MM.1S (cell line): ENCODE data around the gene CYSLTR2.

ENCODE experiments used
- DNase-seq: peaks from one replicate; pipeline ENCODE4 v3.0.0-alpha.2; 2015
- H2AFZ ChIP-seq: fragments of 300-600 bp; sonication (generic); 2 replicates; pipeline ENCODE4 v1.6.0; 2016; ENCODE audit warnings: antibody characterized with exemption, low read length
- H3F3A ChIP-seq: fragments of 300-600 bp; sonication (generic); 2 replicates; pipeline ENCODE4 v1.6.1; 2016; ENCODE audit warnings: mild to moderate bottlenecking, antibody characterized with exemption, low read length, moderate library complexity, mixed read lengths; ENCODE audit not compliant: insufficient read depth
- H3K27ac ChIP-seq: fragments of 300-600 bp; sonication (generic); 2 replicates; pipeline ENCODE4 v1.5.1; 2016; ENCODE audit warnings: mild to moderate bottlenecking, low read length
- H3K27me3 ChIP-seq: fragments of 300-600 bp; sonication (generic); replicated peaks from 2 replicates; pipeline ENCODE4 v1.6.0; 2016; ENCODE audit warnings: low read length; ENCODE audit not compliant: insufficient read depth
- H3K36me3 ChIP-seq: fragments of 300-600 bp; sonication (generic); replicated peaks from 2 replicates; pipeline ENCODE4 v1.6.1; 2016; ENCODE audit warnings: mild to moderate bottlenecking, low read length, mixed read lengths; ENCODE audit not compliant: insufficient read depth
- H3K4me1 ChIP-seq: fragments of 300-600 bp; sonication (generic); 2 replicates; pipeline ENCODE4 v1.6.1; 2016; ENCODE audit warnings: low read length, mixed read lengths
- H3K4me2 ChIP-seq: fragments of 300-600 bp; sonication (generic); 2 replicates; pipeline ENCODE4 v1.6.0; 2016; ENCODE audit warnings: low read depth, low read length
- H3K4me3 ChIP-seq: fragments of 300-600 bp; sonication (generic); 2 replicates; pipeline ENCODE4 v1.5.1; 2016; ENCODE audit warnings: low read length, mixed read lengths
- H3K79me2 ChIP-seq: fragments of 300-600 bp; sonication (generic); 2 replicates; pipeline ENCODE4 v1.6.1; 2016; ENCODE audit warnings: mixed run types, low read length, mixed read lengths
- H3K9ac ChIP-seq: fragments of 300-600 bp; sonication (generic); 2 replicates; pipeline ENCODE4 v1.6.1; 2016; ENCODE audit warnings: low read length, mixed read lengths
- H3K9me2 ChIP-seq: fragments of 300-600 bp; sonication (generic); replicated peaks from 2 replicates; pipeline ENCODE4 v1.6.1; 2016; ENCODE audit warnings: mild to moderate bottlenecking, low read length, mixed read lengths; ENCODE audit not compliant: insufficient read depth
- H3K9me3 ChIP-seq: fragments of 300-600 bp; sonication (generic); replicated peaks from 2 replicates; pipeline ENCODE4 v1.6.1; 2016; ENCODE audit warnings: mild to moderate bottlenecking, low read length, mixed read lengths; ENCODE audit not compliant: insufficient read depth
- H4K20me1 ChIP-seq: fragments of 300-600 bp; sonication (generic); 2 replicates; pipeline ENCODE4 v1.6.1; 2016; ENCODE audit warnings: mild to moderate bottlenecking, low read length, moderate library complexity, mixed read lengths; ENCODE audit not compliant: insufficient read depth
- CTCF ChIP-seq: fragments of 300-600 bp; sonication (generic); IDR thresholded peaks from 2 replicates; pipeline ENCODE4 v1.5.1; 2016; ENCODE audit warnings: antibody characterized with exemption, low read length, mixed read lengths
- EZH2 ChIP-seq: fragments of 300-600 bp; sonication (generic); optimal IDR thresholded peaks from 2 replicates; pipeline ENCODE3; 2017; ENCODE audit warnings: low read depth, mild to moderate bottlenecking, antibody characterized with exemption, low read length, mixed read lengths
- EZH2phosphoT487 ChIP-seq: fragments of 300-600 bp; sonication (generic); IDR thresholded peaks from 2 replicates; pipeline ENCODE4 v1.6.1; 2018; ENCODE audit warnings: antibody characterized with exemption, low read length

CYSLTR2 gene

GRCh38 chr13:48750588-48751383 lies 97.1 kb downstream of the CYSLTR2 start:
- no peak overlapping the region for H3K4me3 ChIP-seq
- no peaks in the 10 kb centered on the region for H3K36me3 ChIP-seq
- H3K9me3 ChIP-seq: no peaks in the 10 kb centered on the region
- no peaks in the 10 kb centered on the region for H3K4me1 ChIP-seq
- no peaks in the 10 kb centered on the region for H4K20me1 ChIP-seq
- no peak overlapping the region for H3K9ac ChIP-seq
- H3K27ac ChIP-seq: no peak overlapping the region
- H3F3A ChIP-seq: no peaks in the 10 kb centered on the region
- no peaks in the 10 kb centered on the region for H3K79me2 ChIP-seq
- H3K27me3 ChIP-seq: no peaks in the 10 kb centered on the region
- TF ChIP-seq EZH2 (no peak), CTCF (no peak), EZH2phosphoT487 (no peak)
- no peak for DNase-seq
- H3K9me2 ChIP-seq: no peaks in the 10 kb centered on the region
- H2AFZ ChIP-seq: no peak overlapping the region
- H3K4me2 ChIP-seq: no peak overlapping the region

- no peak overlapping the region for H3K4me3 ChIP-seq
- H2AFZ ChIP-seq: no peak overlapping the region
- no peaks in the 10 kb centered on the region for H3K27me3 ChIP-seq
- H3F3A ChIP-seq: no peaks in the 10 kb centered on the region
- no peak for DNase-seq
- no peaks in the 10 kb centered on the region for H3K36me3 ChIP-seq
- no peak overlapping the region for H3K27ac ChIP-seq
- no peaks in the 10 kb centered on the region for H3K9me3 ChIP-seq
- no peak for TF ChIP-seq CTCF
- TF ChIP-seq EZH2: no peak
- TF ChIP-seq EZH2phosphoT487: no peak
- H3K9me2 ChIP-seq: no peaks in the 10 kb centered on the region
- H3K4me1 ChIP-seq: no peaks in the 10 kb centered on the region
- no peak overlapping the region for H3K4me2 ChIP-seq
- no peak overlapping the region for H3K9ac ChIP-seq
- no peaks in the 10 kb centered on the region for H3K79me2 ChIP-seq
- H4K20me1 ChIP-seq: no peaks in the 10 kb centered on the region
These were observed 106.9 kb downstream of the CYSLTR2 start for GRCh38 chr13:48760626-48761025.
